NT2/D1 (cell line): ENCODE measurements around the gene PLCH2.

Experiments used
- SUZ12 ChIP-seq: IDR thresholded peaks from 2 replicates; pipeline ENCODE4 v1.6.1; 2011; ENCODE audit not compliant: insufficient read length, insufficient read depth; ENCODE audit errors: extremely low read depth
- YY1 ChIP-seq: IDR thresholded peaks from 2 replicates; pipeline ENCODE4 v1.6.1; 2011; ENCODE audit not compliant: insufficient read length, insufficient read depth
- ZNF274 ChIP-seq: IDR thresholded peaks from 2 replicates; pipeline ENCODE4 v1.6.1; 2011; ENCODE audit warnings: mild to moderate bottlenecking, low read depth, low read length

DNA sequence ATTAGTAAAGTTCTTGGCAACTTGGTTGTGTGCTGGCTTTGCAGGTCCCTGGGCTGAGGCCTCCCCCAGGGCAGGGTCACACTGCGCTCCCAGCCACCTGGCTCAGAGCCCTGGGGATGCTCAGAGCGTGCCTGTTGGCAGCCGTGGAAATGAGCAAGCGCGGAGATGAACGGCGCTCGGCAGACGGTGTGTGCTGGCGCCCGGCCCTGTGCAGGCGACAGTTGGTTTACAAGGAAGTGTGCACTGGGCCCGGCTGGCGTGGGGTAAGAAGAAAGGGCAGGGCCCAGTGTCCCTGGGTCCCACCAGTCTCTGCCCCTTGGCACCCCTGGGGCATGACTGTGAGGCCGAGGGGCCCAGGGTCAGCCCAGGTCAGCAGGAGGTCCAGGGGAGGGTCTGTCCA, 38.1 kb upstream of the PLCH2 start:
- no peak for TF ChIP-seq YY1
- TF ChIP-seq SUZ12, result no peak
- no peak for TF ChIP-seq ZNF274
